ENCODE measurements around the gene ASIC3. TPM values are rescaled to one million over a fixed set of nuclear protein-coding genes. Genes with fewer than 3 reads are reported as not detected.
"Not testable (repeated sequence)": the region's sequence is repeated elsewhere in the genome, so short reads cannot be mapped to it uniquely, and the experiment has no call there.

ASIC3 gene
- polyA plus RNA-seq, 3 donors = 2.0 TPM; not detected in 2

DNA sequence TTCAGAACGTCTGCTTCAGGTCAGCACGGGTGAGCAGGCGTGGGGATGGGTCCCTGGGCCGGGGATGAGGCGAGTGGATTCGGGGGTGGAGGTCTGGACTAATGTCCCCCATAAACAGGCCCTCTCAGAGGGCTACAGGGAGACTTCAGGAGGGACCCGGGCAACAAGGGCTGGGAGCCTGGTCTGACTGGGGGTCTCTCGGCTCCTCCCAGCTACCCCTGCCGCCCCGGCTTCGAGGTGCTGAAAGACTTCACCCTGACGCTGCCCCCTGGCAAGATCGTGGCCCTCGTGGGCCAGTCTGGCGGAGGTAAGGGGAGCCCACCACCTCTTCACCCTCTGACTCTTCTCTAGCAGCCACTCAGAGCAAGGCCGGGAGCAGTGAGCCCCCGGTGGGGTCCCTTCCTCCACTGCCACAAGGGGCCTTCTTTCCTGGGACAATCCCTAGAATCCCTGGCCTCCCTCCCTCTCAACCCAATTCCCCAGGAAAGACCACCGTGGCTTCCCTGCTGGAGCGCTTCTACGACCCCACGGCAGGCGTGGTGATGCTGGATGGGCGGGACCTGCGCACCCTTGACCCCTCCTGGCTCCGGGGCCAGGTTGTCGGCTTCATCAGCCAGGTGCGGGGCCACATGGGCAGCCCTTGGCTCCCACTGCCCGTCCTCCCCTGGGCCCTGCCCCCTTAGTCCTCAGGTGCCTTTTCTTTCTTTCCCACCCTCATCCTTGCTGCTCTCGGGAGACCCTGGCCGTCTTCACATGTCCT is 7.5 kb upstream of the ASIC3 start:
- intact Hi-C loops (cut with micrococcal nuclease) = no loop called here
- H3K4me3 Mint-ChIP-seq = no peak overlapping the region
- no peaks in the 10 kb centered on the region for H4K20me1 ChIP-seq (ENCODE audit: insufficient read depth, low read length)

DNA sequence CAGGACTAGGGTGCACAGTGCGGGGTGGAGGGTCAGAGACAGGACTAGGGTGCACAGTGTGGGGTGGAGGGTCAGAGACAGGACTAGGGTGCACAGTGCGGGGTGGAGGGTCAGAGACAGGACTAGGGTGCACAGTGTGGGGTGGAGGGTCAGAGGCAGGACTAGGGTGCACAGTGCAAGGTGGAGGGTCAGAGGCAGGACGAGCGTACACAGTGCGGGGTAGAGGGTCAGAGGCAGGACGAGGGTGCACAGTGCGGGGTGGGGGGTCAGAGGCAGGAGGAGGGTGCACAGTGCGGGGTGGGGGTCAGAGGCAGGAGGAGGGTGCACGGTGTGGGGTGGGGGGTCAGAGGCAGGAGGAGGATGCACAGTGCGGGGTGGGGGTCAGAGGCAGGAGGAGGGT is 4.9 kb upstream of the ASIC3 start:
- intact Hi-C loops (cut with micrococcal nuclease) = not testable (repeated sequence)

More for the DNA sequence above, 7.5 kb upstream of the ASIC3 start:
- no peak overlapping the region for H3K4me3 ChIP-seq (replicated peaks in 1 of 3; ENCODE audit: low read depth in 2 of 3, low read length in 3 of 3)
- H3K27ac ChIP-seq (ENCODE audit: low read depth in 1 of 2, low read length in 2 of 2) = no peak overlapping the region
- H3K79me2 ChIP-seq (ENCODE audit: insufficient read depth, low read length) = no peaks in the 10 kb centered on the region
- peaks cover 17% of the 10 kb centered on the region for H3K4me1 Mint-ChIP-seq
- peak overlapping the region in 2 of 7 donors; percentile 56 to 74 for H3K27ac Mint-ChIP-seq
- TF ChIP-seq, protein P1, sequence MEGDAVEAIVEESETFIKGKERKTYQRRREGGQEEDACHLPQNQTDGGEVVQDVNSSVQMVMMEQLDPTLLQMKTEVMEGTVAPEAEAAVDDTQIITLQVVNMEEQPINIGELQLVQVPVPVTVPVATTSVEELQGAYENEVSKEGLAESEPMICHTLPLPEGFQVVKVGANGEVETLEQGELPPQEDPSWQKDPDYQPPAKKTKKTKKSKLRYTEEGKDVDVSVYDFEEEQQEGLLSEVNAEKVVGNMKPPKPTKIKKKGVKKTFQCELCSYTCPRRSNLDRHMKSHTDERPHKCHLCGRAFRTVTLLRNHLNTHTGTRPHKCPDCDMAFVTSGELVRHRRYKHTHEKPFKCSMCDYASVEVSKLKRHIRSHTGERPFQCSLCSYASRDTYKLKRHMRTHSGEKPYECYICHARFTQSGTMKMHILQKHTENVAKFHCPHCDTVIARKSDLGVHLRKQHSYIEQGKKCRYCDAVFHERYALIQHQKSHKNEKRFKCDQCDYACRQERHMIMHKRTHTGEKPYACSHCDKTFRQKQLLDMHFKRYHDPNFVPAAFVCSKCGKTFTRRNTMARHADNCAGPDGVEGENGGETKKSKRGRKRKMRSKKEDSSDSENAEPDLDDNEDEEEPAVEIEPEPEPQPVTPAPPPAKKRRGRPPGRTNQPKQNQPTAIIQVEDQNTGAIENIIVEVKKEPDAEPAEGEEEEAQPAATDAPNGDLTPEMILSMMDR (IDR thresholded peaks at IDR 0.05) = no peak
- peaks cover 13 to 18% of the 10 kb centered on the region in 2 donors for H3K36me3 ChIP-seq (replicated peaks in 1 of 2; ENCODE audit: control insufficient read depth in 1 of 2, insufficient read depth in 2 of 2, low read length in 2 of 2)
- H3K9me3 Mint-ChIP-seq = peaks cover 0 to 2% (median 0%) of the 10 kb centered on the region in 7 donors
- H3K9me3 ChIP-seq (replicated peaks in 1 of 2; ENCODE audit: control insufficient read depth in 1 of 2, insufficient read depth in 1 of 2, low read length in 2 of 2) = no peaks in the 10 kb centered on the region
- peaks cover 0 to 6% (median 0%) of the 10 kb centered on the region in 3 donors for H3K27me3 Mint-ChIP-seq (ENCODE audit: low read depth in 3 of 3)
- H3K36me3 Mint-ChIP-seq = peaks cover 19 to 44% of the 10 kb centered on the region in 2 donors
- no peak for DNase-seq
- no peak overlapping the region for H3K9ac ChIP-seq (ENCODE audit: insufficient read depth, low read length, poor library complexity, severe bottlenecking)
- peaks cover 10 to 15% of the 10 kb centered on the region in 2 donors for H3K4me1 ChIP-seq (ENCODE audit: control insufficient read depth in 1 of 2, insufficient read depth in 2 of 2, low read length in 2 of 2)
- H3K4me2 ChIP-seq (replicated peaks; ENCODE audit: extremely low read depth, low read length, poor library complexity, severe bottlenecking) = no peak overlapping the region
- H2AFZ ChIP-seq (ENCODE audit: insufficient read depth, low read depth, low read length, poor library complexity, severe bottlenecking) = no peak overlapping the region
- 96% methylated on average over 26 of the region's 30 CpGs for WGBS (ENCODE audit: insufficient coverage)
- H3K27me3 ChIP-seq (ENCODE audit: control insufficient read depth in 2 of 2, insufficient read depth in 2 of 2, low read length in 2 of 2) = no peaks in the 10 kb centered on the region

More for the DNA sequence above, 4.9 kb upstream of the ASIC3 start:
- H3K9me3 Mint-ChIP-seq; H3K4me3 Mint-ChIP-seq; H3K4me2 ChIP-seq (replicated peaks; ENCODE audit: extremely low read depth, low read length, poor library complexity, severe bottlenecking); H3K9me3 ChIP-seq (replicated peaks in 1 of 2; ENCODE audit: control insufficient read depth in 1 of 2, insufficient read depth in 1 of 2, low read length in 2 of 2); H3K27me3 Mint-ChIP-seq (ENCODE audit: low read depth in 3 of 3); H3K27ac Mint-ChIP-seq; H2AFZ ChIP-seq (ENCODE audit: insufficient read depth, low read depth, low read length, poor library complexity, severe bottlenecking); H3K36me3 ChIP-seq (replicated peaks in 1 of 2; ENCODE audit: control insufficient read depth in 1 of 2, insufficient read depth in 2 of 2, low read length in 2 of 2); H3K9ac ChIP-seq (ENCODE audit: insufficient read depth, low read length, poor library complexity, severe bottlenecking); H4K20me1 ChIP-seq (ENCODE audit: insufficient read depth, low read length); H3K79me2 ChIP-seq (ENCODE audit: insufficient read depth, low read length); H3K27ac ChIP-seq (ENCODE audit: low read depth in 1 of 2, low read length in 2 of 2); H3K27me3 ChIP-seq (ENCODE audit: control insufficient read depth in 2 of 2, insufficient read depth in 2 of 2, low read length in 2 of 2); H3K4me3 ChIP-seq (replicated peaks in 1 of 3; ENCODE audit: low read depth in 2 of 3, low read length in 3 of 3); DNase-seq: not testable (repeated sequence)
- H3K4me1 ChIP-seq (ENCODE audit: control insufficient read depth in 1 of 2, insufficient read depth in 2 of 2, low read length in 2 of 2) = peaks cover 10 to 15% of the 10 kb centered on the region in 2 donors
- Mint-ChIP-seq H3K36me3 (peaks cover 10 to 25% of the 10 kb centered on the region in 2 donors), H3K4me1 (peaks cover 17% of the 10 kb centered on the region)
- 87% methylated on average over 10 of the region's 10 CpGs for WGBS (ENCODE audit: insufficient coverage)
